Measurements from ENCODE around the gene CYGB.
"Not testable (repeated sequence)": the region's sequence is repeated elsewhere in the genome, so short reads cannot be mapped to it uniquely, and the experiment has no call there.

The CYGB gene

DNA sequence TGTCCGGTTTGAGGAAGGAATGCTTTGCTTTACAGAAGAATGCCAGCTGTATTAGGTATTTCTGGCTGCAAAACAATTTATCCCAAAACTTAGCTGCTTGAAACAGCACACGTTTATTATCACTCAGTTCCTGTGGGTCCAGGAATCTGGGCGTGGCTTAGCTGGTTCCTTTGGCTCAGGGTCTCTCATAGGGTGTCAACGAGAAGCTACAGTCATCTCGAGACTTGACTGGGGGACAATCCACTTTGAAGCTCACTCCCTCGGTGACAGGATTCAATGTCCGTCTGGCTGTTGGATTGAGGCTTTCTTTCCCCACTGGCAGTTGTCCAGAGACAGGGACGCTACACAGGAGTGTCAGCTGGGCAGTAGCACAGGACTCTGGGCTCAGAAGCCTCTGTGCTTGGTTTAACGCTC is 26.7 kb downstream of the CYGB start:
- TF ChIP-seq, protein P1, sequence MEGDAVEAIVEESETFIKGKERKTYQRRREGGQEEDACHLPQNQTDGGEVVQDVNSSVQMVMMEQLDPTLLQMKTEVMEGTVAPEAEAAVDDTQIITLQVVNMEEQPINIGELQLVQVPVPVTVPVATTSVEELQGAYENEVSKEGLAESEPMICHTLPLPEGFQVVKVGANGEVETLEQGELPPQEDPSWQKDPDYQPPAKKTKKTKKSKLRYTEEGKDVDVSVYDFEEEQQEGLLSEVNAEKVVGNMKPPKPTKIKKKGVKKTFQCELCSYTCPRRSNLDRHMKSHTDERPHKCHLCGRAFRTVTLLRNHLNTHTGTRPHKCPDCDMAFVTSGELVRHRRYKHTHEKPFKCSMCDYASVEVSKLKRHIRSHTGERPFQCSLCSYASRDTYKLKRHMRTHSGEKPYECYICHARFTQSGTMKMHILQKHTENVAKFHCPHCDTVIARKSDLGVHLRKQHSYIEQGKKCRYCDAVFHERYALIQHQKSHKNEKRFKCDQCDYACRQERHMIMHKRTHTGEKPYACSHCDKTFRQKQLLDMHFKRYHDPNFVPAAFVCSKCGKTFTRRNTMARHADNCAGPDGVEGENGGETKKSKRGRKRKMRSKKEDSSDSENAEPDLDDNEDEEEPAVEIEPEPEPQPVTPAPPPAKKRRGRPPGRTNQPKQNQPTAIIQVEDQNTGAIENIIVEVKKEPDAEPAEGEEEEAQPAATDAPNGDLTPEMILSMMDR (IDR thresholded peaks at IDR 0.05; ENCODE audit: insufficient read depth, low read length, missing control alignments): no peak
- no peak overlapping the region for H3K4me3 ChIP-seq (ENCODE audit: low read depth, low read length)
- CTCF ChIA-PET: interaction anchor here (0.6 to 34.2 kb wide), 11 partner anchors 10 to 113 kb away, joined by 3 to 1209 read pairs (median 3); partner anchors contain the start of genes AANAT, RHBDF2 and UBE2O
- POLR2A ChIA-PET: interaction anchor here (0.9 to 1.1 kb wide), 2 partner anchors 9 to 47 kb away, joined by 4 to 5 read pairs; no protein-coding TSS in a partner anchor
- DNase-seq (ENCODE audit: low read depth, low spot score): no peak

DNA sequence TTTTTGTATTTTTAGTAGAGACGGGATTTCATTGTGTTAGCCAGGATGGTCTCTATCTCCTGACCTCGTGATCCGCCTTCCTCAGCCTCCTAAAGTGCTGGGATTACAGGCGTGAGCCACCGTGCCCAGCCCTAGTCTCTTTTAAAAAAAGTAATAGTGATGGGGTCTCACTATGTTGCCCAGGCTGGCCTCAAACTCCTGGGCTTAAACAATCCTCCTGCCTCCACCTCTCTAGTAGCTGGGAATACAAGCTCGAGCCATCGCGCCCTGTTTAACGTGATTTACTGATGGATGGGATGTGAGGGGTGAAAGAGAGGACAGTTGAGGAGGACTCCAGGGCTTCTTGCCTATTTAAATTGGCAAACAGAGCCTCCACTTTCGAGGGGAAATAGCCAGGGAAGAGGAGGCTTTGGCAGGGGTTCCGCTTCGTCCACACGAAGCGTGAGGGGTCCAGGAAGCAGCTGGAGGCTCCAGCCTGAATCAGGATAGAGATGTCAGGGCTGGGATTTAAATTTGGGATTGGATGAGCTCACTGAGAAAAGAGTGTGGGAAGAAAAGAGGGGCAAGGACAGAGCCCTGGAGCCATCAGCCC is 28.9 kb downstream of the CYGB start:
- H3K4me3 ChIP-seq (ENCODE audit: low read depth, low read length); POLR2A ChIA-PET; DNase-seq (ENCODE audit: low read depth, low spot score): not testable (repeated sequence)
- CTCF ChIA-PET: interaction anchor here (0.7 to 34.2 kb wide), 13 partner anchors 10 to 205 kb away, joined by 3 to 1209 read pairs (median 20); partner anchors contain the start of genes AANAT and UBE2O

DNA sequence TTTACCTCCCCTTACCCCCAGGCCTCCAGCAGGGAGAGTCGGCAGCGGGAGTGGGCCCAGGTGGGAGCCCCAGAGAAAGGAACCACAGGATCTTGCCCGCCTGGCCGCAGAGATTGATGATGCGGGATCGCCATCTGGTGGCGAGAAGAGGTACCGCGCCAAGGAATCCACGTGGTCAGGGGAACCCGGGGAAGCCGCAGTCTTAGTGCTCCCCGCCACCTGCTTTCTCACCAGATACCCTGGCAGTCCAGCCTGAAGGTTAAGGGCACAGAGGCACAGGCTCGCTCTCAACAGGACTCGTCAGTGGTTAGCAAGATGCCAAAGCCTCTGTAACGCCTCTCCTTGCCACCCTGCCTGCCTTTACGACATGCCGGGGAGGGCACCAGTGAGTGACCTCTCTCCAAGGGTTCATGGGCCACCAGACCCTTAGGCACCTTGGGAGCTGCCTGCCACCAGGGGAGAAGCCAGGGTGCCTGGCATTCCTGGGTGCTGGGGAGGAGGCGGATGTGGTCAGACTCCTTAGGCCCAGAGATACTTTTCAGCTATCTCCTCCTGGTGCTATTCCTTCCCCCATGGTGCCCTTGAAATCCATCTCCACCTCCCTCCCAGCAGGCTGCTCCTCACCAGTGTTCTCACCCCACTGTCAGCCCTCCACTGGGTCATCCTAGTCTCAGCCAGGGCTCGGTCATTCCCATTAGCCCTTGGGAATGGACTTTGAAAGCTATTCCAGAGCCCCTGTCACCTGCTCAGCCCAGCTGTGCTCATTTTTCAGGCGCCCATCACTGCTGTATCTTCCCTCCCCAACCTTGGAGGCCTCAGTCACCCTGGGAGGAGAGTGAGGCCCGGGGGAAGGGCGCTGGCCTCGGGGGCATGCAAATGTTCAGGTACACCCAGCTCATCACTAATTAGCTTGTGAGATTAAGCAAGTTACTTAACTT is 30.8 kb downstream of the CYGB start:
- CTCF ChIA-PET: interaction anchor here (0.8 to 34.2 kb wide), 30 partner anchors 9 to 208 kb away, joined by 3 to 1209 read pairs (median 5); partner anchors contain the start of genes AANAT, PRCD and UBE2O
- TF ChIP-seq, protein P1 (IDR thresholded peaks at IDR 0.05; ENCODE audit: insufficient read depth, low read length, missing control alignments): peak; percentile 91
- no peak for DNase-seq (ENCODE audit: low read depth, low spot score)
- H3K4me3 ChIP-seq (ENCODE audit: low read depth, low read length): no peak overlapping the region
- POLR2A ChIA-PET: interaction anchor here (1.0 kb wide), 1 partner anchor 9 kb away, joined by 3 read pairs; no protein-coding TSS in a partner anchor

DNA sequence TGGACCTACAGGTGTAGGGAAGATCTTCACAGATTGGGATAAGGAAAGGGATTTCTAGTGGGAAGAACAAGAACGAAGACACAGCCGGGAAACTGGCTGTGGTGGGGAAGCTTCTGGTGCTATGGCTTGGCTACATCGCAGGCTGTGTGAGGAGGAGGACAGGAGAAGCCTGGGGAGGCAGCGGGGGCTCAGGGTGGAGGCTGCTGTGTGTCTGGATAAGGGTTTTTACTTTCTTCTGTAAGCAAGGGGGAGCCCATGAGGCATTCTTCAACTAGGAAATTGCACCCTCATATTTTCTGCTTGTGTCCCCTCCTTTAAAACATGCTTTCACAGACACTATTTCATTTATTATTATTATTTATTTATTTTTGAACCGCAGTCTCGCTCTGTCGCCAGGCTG is 33.4 kb downstream of the CYGB start:
- ChIA-PET CTCF (interaction anchor here (1.1 to 34.2 kb wide), 6 partner anchors 8 to 203 kb away, joined by 3 to 1209 read pairs (median 8); partner anchors contain the start of genes AANAT and UBE2O), POLR2A (no interaction called here)
- H3K4me3 ChIP-seq (ENCODE audit: low read depth, low read length): no peak overlapping the region
- DNase-seq (ENCODE audit: low read depth, low spot score): no peak
- TF ChIP-seq, protein P1 (IDR thresholded peaks at IDR 0.05; ENCODE audit: insufficient read depth, low read length, missing control alignments): no peak

DNA sequence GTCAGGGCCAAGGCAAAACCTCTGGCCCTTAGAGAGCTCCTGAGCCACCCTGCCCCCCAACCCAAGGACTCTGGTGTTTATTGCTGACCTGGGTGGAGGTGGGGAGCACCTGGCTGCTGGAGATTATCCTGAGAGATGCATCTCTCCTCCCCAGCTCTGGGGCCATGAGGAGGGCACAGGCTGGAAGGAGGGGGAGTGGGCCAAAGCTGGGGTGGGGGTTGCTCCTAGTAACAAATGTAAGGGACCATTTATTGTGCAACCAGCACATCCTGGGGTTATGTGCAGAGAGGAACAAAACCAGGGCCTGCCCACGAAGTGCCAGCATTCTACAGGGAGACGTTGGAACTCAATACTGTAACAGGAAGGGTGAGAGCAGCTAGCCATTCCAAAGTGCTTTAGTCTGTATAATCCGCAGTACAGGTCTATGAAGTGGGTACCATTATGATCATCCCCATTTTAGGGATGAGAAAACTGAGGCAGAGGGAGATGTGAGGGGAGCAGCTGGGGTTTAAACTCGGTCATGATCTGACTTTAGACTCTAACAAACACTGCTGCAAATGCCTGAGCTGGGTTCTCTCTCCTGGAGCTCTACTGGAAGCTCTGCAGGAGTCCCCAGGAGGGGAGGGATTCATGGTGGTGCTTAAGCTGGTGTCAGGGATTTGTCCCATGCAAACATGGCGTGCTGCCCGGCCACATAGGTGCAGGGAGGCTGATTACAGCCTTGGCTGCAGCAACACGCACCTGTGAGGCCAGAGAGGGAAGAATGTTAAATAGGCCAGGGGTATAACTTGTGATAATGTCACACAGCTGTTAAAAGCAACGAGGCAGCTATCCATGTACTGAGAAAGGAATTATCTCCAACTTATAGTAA is 34.9 kb downstream of the CYGB start:
- H3K4me3 ChIP-seq (ENCODE audit: low read depth, low read length): no peak overlapping the region
- TF ChIP-seq, protein P1 (IDR thresholded peaks at IDR 0.05; ENCODE audit: insufficient read depth, low read length, missing control alignments): no peak
- POLR2A ChIA-PET: interaction anchor here (1.0 to 1.1 kb wide), 2 partner anchors 8 to 9 kb away, joined by 4 read pairs; no protein-coding TSS in a partner anchor

DNA sequence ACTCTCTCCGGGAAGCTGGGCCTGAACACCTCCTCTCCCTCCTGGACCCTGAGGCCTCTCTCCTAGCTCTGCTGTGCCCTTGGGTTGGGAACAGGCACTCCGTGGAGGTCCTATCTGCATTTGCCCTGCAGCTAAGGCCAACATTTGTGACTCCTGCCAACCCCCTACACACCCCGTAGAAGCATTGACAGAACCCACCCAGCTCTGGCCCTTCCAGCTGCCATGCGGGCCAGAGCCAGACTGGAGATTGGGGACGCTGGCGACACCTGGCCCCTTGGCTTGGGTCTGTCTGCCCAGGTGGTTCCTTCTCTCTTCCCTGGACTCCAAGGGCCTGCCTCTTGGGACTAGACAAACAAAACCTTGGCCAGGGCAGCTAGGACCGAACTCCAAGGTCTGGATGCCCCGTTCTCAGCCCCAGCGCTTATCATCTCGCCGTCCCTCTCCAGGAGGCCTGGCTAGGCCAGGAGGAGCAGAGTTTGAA is 35.6 kb downstream of the CYGB start:
- TF ChIP-seq, protein P1 (IDR thresholded peaks at IDR 0.05; ENCODE audit: insufficient read depth, low read length, missing control alignments): no peak
- DNase-seq (ENCODE audit: low read depth, low spot score): no peak
- POLR2A ChIA-PET: interaction anchor here (1.0 to 1.1 kb wide), 2 partner anchors 9 kb away, joined by 4 read pairs; no protein-coding TSS in a partner anchor
- CTCF ChIA-PET: interaction anchor here (1.1 to 34.2 kb wide), 6 partner anchors 22 to 204 kb away, joined by 3 to 1209 read pairs (median 10); partner anchors contain the start of genes AANAT and UBE2O
- H3K4me3 ChIP-seq (ENCODE audit: low read depth, low read length): peak overlapping the region; percentile 66

More for the DNA sequence above, 34.9 kb downstream of the CYGB start:
- no peak for DNase-seq (ENCODE audit: low read depth, low spot score)
- CTCF ChIA-PET: interaction anchor here (0.9 to 34.2 kb wide), 10 partner anchors 9 to 202 kb away, joined by 3 to 1209 read pairs (median 8); partner anchors contain the start of genes AANAT and UBE2O
